Measurements from ENCODE around the gene CSGALNACT2.

The CSGALNACT2 gene

GRCh38 chr10:43234471-43235041, 96.3 kb downstream of the CSGALNACT2 start:
- TF ChIP-seq TEAD4 (IDR thresholded peaks at IDR 0.05) (no peak), CEBPB (IDR thresholded peaks at IDR 0.05) (no peak), TCF12 (IDR thresholded peaks at IDR 0.05; ENCODE audit: low read depth) (no peak)
